PC-3 (cell line): Measurements from ENCODE around the gene DDX3X. TPM values are rescaled to one million over a fixed set of nuclear protein-coding genes. Genes with fewer than 3 reads are reported as not detected.
A peak's percentile ranks its signal among the peaks of the same experiment; 100 is the strongest.

Source experiments
- ATAC-seq: fragments of 200-7000 bp; cut with Tn5 transposase; 2 replicates; pipeline ENCODE4 v1.9.1; 2020; ENCODE audit warnings: mild to moderate bottlenecking, moderate library complexity
- BruUV-seq: library from RNA; stranded (reverse); fragments of 400-500 nt; replicated peaks from 2 replicates; lab custom pipeline; 2021; lab: Mats Ljungman, UMichigan
- CTCF ChIA-PET: fragments of 300-600 bp; sonication (Branson Sonifier 250); formaldehyde crosslinking; loops from one replicate; lab custom pipeline; 2022; ENCODE audit warnings: antibody characterized with exemption; lab: Charles Lee
- POLR2A ChIA-PET: fragments of 300-600 bp; sonication (Branson Sonifier 250); formaldehyde crosslinking; loops from one replicate; lab custom pipeline; 2022; ENCODE audit warnings: antibody characterized with exemption; ENCODE audit not compliant: unreplicated experiment; lab: Charles Lee
- DNase-seq: peaks from one replicate; pipeline ENCODE4 v3.0.0-alpha.2; 2015
- H2AFZ ChIP-seq: fragments of 300-600 bp; sonication (generic); 2 replicates; pipeline ENCODE4 v1.6.0; 2016; ENCODE audit warnings: antibody characterized with exemption, low read length
- H3F3A ChIP-seq: fragments of 300-600 bp; sonication (generic); one replicate; pipeline ENCODE4 v1.6.0; 2017; ENCODE audit warnings: antibody characterized with exemption, low read length, control low read depth, mild to moderate bottlenecking; ENCODE audit not compliant: unreplicated experiment
- H3K27ac ChIP-seq: fragments of 300-600 bp; sonication (generic); 2 replicates; pipeline ENCODE4 v1.5.1; 2016; ENCODE audit warnings: mild to moderate bottlenecking, low read length
- H3K27me3 ChIP-seq: fragments of 300-600 bp; sonication (generic); 2 replicates; pipeline ENCODE4 v1.6.1; 2016; ENCODE audit warnings: low read length, mixed read lengths
- H3K36me3 ChIP-seq: fragments of 300-600 bp; sonication (generic); 2 replicates; pipeline ENCODE4 v1.6.1; 2016; ENCODE audit warnings: low read depth, mixed run types, low read length, mixed read lengths
- H3K4me1 ChIP-seq: fragments of 300-600 bp; sonication (generic); 2 replicates; pipeline ENCODE4 v1.5.1; 2016; ENCODE audit warnings: low read length; ENCODE audit not compliant: insufficient read depth
- H3K4me2 ChIP-seq: fragments of 300-600 bp; sonication (generic); 2 replicates; pipeline ENCODE4 v1.6.0; 2016; ENCODE audit warnings: low read length
- H3K4me3 ChIP-seq: fragments of 300-600 bp; sonication (generic); 2 replicates; pipeline ENCODE4 v1.5.1; 2016; ENCODE audit warnings: mild to moderate bottlenecking, low read length, mixed read lengths
- H3K79me2 ChIP-seq: fragments of 300-600 bp; sonication (generic); 2 replicates; pipeline ENCODE4 v1.6.1; 2017; ENCODE audit warnings: low read length, mixed read lengths
- H3K9ac ChIP-seq: fragments of 300-600 bp; sonication (generic); 2 replicates; pipeline ENCODE4 v1.6.0; 2016; ENCODE audit warnings: mild to moderate bottlenecking, low read length
- H3K9me2 ChIP-seq: fragments of 300-600 bp; sonication (generic); replicated peaks from 2 replicates; pipeline ENCODE4 v1.6.1; 2016; ENCODE audit warnings: mixed run types, low read length, mixed read lengths
- H3K9me3 ChIP-seq: fragments of 300-600 bp; sonication (generic); 2 replicates; pipeline ENCODE4 v1.6.1; 2016; ENCODE audit warnings: low read length, mixed read lengths
- H4K20me1 ChIP-seq: fragments of 300-600 bp; sonication (generic); 2 replicates; pipeline ENCODE4 v1.6.1; 2016; ENCODE audit warnings: low read length, mixed read lengths
- CTCF ChIP-seq: fragments of 300-600 bp; sonication (generic); conservative IDR thresholded peaks from 2 replicates; pipeline ENCODE4 v1.5.1; 2017; ENCODE audit warnings: antibody characterized with exemption, low read depth, mild to moderate bottlenecking, low read length
- EZH2 ChIP-seq: fragments of 300-600 bp; sonication (generic); IDR thresholded peaks from one replicate; pipeline ENCODE4 v1.6.1; 2017; ENCODE audit warnings: antibody characterized with exemption, mild to moderate bottlenecking, low read length; ENCODE audit not compliant: unreplicated experiment
- EZH2phosphoT487 ChIP-seq: fragments of 300-600 bp; sonication (generic); IDR thresholded peaks from 2 replicates; pipeline ENCODE4 v1.6.1; 2018; ENCODE audit warnings: mild to moderate bottlenecking, antibody characterized with exemption, low read length, borderline replicate concordance
- intact Hi-C: fragments of 100-400 bp; cut with micrococcal nuclease; formaldehyde crosslinking; loops from 2 replicates; pipeline ENCODE4 v1.9.0; 2023
- total RNA-seq: library from RNA; depleted of rRNA; stranded (reverse); fragments of >200 nt; gene quantifications from 2 replicates; pipeline ENCODE4 v1.2.3, GENCODE V29; 2014

DDX3X gene
- total RNA-seq, 1 experiment from 2014 or later = 185 TPM

DNA sequence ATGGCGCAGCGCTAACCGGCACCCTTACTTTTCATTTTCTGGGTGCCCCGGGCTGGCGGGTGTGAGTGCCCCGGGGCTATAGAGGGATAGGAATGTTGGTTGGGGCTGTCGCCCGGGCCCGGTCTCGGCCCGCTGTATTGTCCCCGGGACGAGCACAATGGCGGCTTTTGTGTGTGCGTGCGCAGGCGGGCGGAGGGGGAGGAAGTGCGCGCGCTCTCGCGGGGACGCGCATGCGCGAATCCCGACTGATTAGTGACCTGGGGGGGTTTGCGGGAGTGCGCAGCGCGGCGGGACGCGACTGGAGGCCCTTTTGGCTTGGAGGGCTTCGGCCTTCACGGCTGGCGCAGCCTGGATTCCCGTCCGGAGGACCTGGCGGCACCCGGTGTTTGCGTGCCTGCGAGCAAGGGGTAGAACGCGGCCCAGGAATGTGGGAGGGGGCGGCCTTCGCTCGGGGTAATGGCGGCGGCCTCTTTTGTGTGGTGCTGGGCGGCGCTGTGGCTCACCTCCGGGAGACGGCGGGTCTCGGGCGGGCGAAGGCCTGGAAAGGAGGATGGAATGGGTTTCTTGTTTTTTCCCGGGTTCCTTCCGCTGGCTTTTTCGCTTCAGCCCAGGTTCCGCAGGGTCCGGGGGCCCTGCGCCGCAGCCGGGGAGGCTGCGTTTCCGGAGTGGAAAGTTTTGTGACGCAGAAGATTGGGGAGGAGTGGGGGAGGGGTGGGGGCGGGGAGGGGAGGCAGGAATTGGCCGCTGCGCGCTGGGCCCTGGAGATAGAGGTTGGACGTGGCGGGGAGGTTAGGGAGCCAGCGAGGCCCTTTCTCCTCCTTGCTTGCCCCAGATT, 618 bp downstream of the DDX3X start:
- intact Hi-C loops = no loop called here
- H3K36me3 ChIP-seq = peaks cover 29% of the 10 kb centered on the region
- ATAC-seq = peak; percentile 30
- peaks cover 28% of the 10 kb centered on the region for H3K4me1 ChIP-seq
- ChIA-PET POLR2A (interaction anchor here (0.5 kb wide), 1 partner anchor 48 kb away, joined by 4 read pairs; no protein-coding TSS in a partner anchor), CTCF (no interaction called here)
- DNase-seq = peak; percentile 66
- no peaks in the 10 kb centered on the region for H3K9me2 ChIP-seq
- H3F3A ChIP-seq = no peaks in the 10 kb centered on the region
- no peaks in the 10 kb centered on the region for H3K9me3 ChIP-seq
- H4K20me1 ChIP-seq = peaks cover 52% of the 10 kb centered on the region
- H3K4me2 ChIP-seq = peak overlapping the region; percentile 97
- H3K4me3 ChIP-seq = peak overlapping the region; percentile 100
- peak overlapping the region; percentile 91 for H3K27ac ChIP-seq
- TF ChIP-seq EZH2phosphoT487 (no peak), EZH2 (no peak), CTCF (no peak)
- BruUV-seq = TSS peak; percentile 56
- H3K9ac ChIP-seq = peak overlapping the region; percentile 95
- H3K79me2 ChIP-seq = peaks cover 59% of the 10 kb centered on the region
- no peaks in the 10 kb centered on the region for H3K27me3 ChIP-seq
- no peak overlapping the region; the same call in 1 of the 2 replicates for H2AFZ ChIP-seq

GRCh38 chrX:41335198-41335957, 1.4 kb downstream of the DDX3X start:
- Histone ChIP-seq H3K9me2 (no peaks in the 10 kb centered on the region), H3K4me1 (peaks cover 28% of the 10 kb centered on the region), H3K9ac (peak overlapping the region; percentile 95), H2AFZ (no peak overlapping the region), H3K4me2 (peak overlapping the region; percentile 97), H3K36me3 (peaks cover 35% of the 10 kb centered on the region), H4K20me1 (peaks cover 60% of the 10 kb centered on the region), H3K9me3 (no peaks in the 10 kb centered on the region), H3K4me3 (peak overlapping the region; percentile 100), H3K27ac (no peak overlapping the region), H3F3A (no peaks in the 10 kb centered on the region), H3K27me3 (no peaks in the 10 kb centered on the region), H3K79me2 (peaks cover 67% of the 10 kb centered on the region)
- no TSS peak for BruUV-seq
- ATAC-seq (no peak), DNase-seq (no peak)
- ChIA-PET POLR2A (no interaction called here), CTCF (no interaction called here)
- TF ChIP-seq EZH2 = no peak
- no peak for TF ChIP-seq CTCF
- TF ChIP-seq EZH2phosphoT487 = no peak
- intact Hi-C loops = no loop called here
